Sigmoid colon (tissue), 7 donors: Measurements from ENCODE around the gene ARTN. TPM values are rescaled to one million over a fixed set of nuclear protein-coding genes. Genes with fewer than 3 reads are reported as not detected.

Source experiments
- DNase-seq: peaks from one replicate; pipeline ENCODE4 v3.0.0-alpha.2; 2019
- H3K27ac ChIP-seq, 4 donors: fragments of 200-600 bp; sonication (generic); one replicate each; pipeline ENCODE4 v1.5.1; 2016 to 2019; ENCODE audit warnings: mild to moderate bottlenecking in 1 of 4
- H3K27me3 ChIP-seq, 3 donors: fragments of 200-600 bp; sonication (generic); one replicate each; pipeline ENCODE4 v1.5.1; 2019; ENCODE audit warnings: mild to moderate bottlenecking in 1 of 3
- H3K36me3 ChIP-seq, 4 donors: fragments of 200-600 bp; sonication (generic); one replicate each; pipeline ENCODE4 v1.5.1; 2016 to 2019
- H3K4me1 ChIP-seq, 4 donors: fragments of 200-600 bp; sonication (generic); one replicate each; pipeline ENCODE4 v1.5.1; 2017 to 2019
- H3K4me3 ChIP-seq, 4 donors: fragments of 200-600 bp; sonication (generic); one replicate each; pipeline ENCODE4 v1.5.1; 2017 to 2019; ENCODE audit warnings: mild to moderate bottlenecking in 2 of 4, moderate library complexity in 1 of 4
- H3K9me3 ChIP-seq, 4 donors: fragments of 200-600 bp in 3 of 4; sonication (generic) in 3 of 4; one replicate each; pipeline versions ENCODE4 v1.5.1 to v1.6.1; 2013 to 2019
- CTCF ChIP-seq, 4 experiments: fragments of 450-650 bp in 3 of 4; fragments of 200-600 bp in 1 of 4; IDR thresholded peaks; one replicate each; pipeline ENCODE4 v1.5.1; 2016 to 2019; ENCODE audit warnings: antibody characterized with exemption in 4 of 4, mild to moderate bottlenecking in 3 of 4, moderate library complexity in 2 of 4
- EP300 ChIP-seq, 4 donors: sonication (generic); formaldehyde crosslinking; IDR thresholded peaks; one replicate each; pipeline ENCODE4 v1.6.1; 2017; ENCODE audit warnings: antibody characterized with exemption in 4 of 4
- POLR2A ChIP-seq, 2 donors: fragments of 450-650 bp; IDR thresholded peaks; one replicate each; pipeline ENCODE4 v1.6.1; 2016; ENCODE audit warnings: antibody characterized with exemption in 2 of 2, mild to moderate bottlenecking in 2 of 2, moderate library complexity in 2 of 2
- POLR2AphosphoS5 ChIP-seq, 4 donors: sonication (generic); formaldehyde crosslinking; IDR thresholded peaks; one replicate each; pipeline ENCODE4 v1.6.1; 2017; ENCODE audit warnings: antibody characterized with exemption in 4 of 4
- WGBS, 2 donors: extraction: QIAGEN DNeasy Blood & Tissue Kit; methylation state at CpG; one replicate each; pipeline ENCODE4 v1.1.7; 2013; 5-methylcytosine and 5-hydroxymethylcytosine counted together
- intact Hi-C: fragments of 100-400 bp; cut with DNase I; formaldehyde crosslinking; loops from one replicate; pipeline ENCODE4 v1.15.1; 2023
- polyA plus RNA-seq, 3 donors: library from polyadenylated mRNA; stranded (reverse); fragments of 200-250 nt; gene quantifications; one replicate each; pipeline ENCODE4 v1.2.3, GENCODE V29; 2013
- total RNA-seq, 4 donors: library from RNA; depleted of rRNA; stranded (reverse); fragments of >200 nt; gene quantifications; one replicate each; pipeline ENCODE4 v1.1.0, GENCODE V29; 2016
- donor health status: healthy with polysubstance abuse.
- donor health status: Bipolar disorder and iron deficiency.
- donor health status: healthy.

ARTN gene
- total and polyA plus RNA-seq, 7 donors: 0.99 to 8.1 (median 2.4) TPM; not detected in 2

DNA sequence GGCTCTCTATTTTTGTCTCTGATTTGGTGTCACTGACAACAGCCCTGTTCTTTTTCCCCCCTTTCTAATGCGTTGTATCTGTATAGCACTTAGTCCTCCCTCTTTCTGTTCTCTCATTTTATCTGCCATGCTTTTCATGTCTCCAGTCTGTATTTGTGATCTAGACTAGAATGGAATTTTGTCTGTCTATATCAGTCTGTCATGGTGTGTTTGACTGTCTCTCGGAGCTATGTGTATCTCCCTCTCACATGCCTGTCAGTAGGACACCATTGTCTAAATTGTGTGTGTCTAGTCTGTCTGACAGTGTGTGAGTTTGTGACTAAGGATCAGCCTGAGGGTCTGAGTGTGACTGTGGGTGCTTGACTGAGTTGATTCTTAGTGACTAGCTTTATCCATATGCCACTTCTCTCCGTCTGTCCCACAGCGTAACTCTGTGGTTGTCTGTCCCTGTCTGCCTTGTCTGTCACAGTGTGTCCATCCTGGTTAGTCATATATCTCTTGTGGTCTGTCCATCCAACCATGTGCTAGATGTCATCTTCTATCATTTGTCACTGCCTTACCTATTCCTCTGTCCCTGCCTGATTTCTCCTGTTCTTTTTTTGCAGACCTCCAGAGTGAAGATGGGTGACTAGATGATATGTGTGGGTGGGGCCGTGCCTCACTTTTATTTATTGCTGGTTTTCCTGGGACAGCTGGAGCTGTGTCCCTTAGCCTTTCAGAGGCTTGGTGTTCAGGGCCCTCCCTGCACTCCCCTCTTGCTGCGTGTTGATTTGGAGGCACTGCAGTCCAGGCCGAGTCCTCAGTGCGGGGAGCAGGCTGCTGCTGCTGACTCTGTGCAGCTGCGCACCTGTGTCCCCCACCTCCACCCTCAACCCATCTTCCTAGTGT lies 44.0 kb downstream of the ARTN start:
- intact Hi-C loops: no loop called here
- DNase-seq: no peak
- H3K27ac ChIP-seq: no peak overlapping the region
- peaks cover 0 to 63% (median 52%) of the 10 kb centered on the region in 4 donors for H3K4me1 ChIP-seq
- no peaks in the 10 kb centered on the region for H3K27me3 ChIP-seq
- 90% methylated on average over 9 of the region's 9 CpGs for WGBS, 2 donors
- H3K36me3 ChIP-seq: peaks cover 0 to 24% (median 12%) of the 10 kb centered on the region in 4 donors
- TF ChIP-seq POLR2A (IDR thresholded peaks at IDR 0.05): no peak
- no peak for TF ChIP-seq EP300 (IDR thresholded peaks at IDR 0.05)
- no peak for TF ChIP-seq POLR2AphosphoS5 (IDR thresholded peaks at IDR 0.05)
- no peak for TF ChIP-seq CTCF (IDR thresholded peaks at IDR 0.05)
- no peaks in the 10 kb centered on the region for H3K9me3 ChIP-seq
- no peak overlapping the region for H3K4me3 ChIP-seq

- DNase-seq: no peak
- H3K27ac ChIP-seq: peak overlapping the region in 2 of 4 donors; percentile 58 to 63
- TF ChIP-seq EP300 (IDR thresholded peaks at IDR 0.05) (no peak), POLR2A (IDR thresholded peaks at IDR 0.05) (no peak), POLR2AphosphoS5 (IDR thresholded peaks at IDR 0.05) (no peak), CTCF (IDR thresholded peaks at IDR 0.05) (no peak)
- no peaks in the 10 kb centered on the region for H3K9me3 ChIP-seq
- intact Hi-C loops: no loop called here
- WGBS, 2 donors: 50 to 77% methylated on average over 5 of the region's 5 CpGs
- peak overlapping the region in 1 of 4 donors; percentile 91 for H3K4me3 ChIP-seq
- H3K36me3 ChIP-seq: peaks cover 0 to 23% (median 11%) of the 10 kb centered on the region in 4 donors
- H3K4me1 ChIP-seq: peaks cover 0 to 63% (median 52%) of the 10 kb centered on the region in 4 donors
- H3K27me3 ChIP-seq: no peaks in the 10 kb centered on the region
These were observed 44.6 kb downstream of the ARTN start for GRCh38 chr1:43978264-43978550.

- intact Hi-C loops: no loop called here
- peak within 1 kb of the TSS; percentile 73 to 92 (median 84) for H3K4me3 ChIP-seq
- H3K36me3 ChIP-seq: peaks cover 0 to 23% (median 11%) of the 10 kb centered on the region in 4 donors
- no peaks in the 10 kb centered on the region for H3K27me3 ChIP-seq
- 4 to 6% methylated on average over 54 of the region's 54 CpGs for WGBS, 2 donors
- no peak for TF ChIP-seq CTCF (IDR thresholded peaks at IDR 0.05)
- peak in 1 of 4 donors; percentile 28 for TF ChIP-seq POLR2AphosphoS5 (IDR thresholded peaks at IDR 0.05)
- no peak for TF ChIP-seq EP300 (IDR thresholded peaks at IDR 0.05)
- no peak for TF ChIP-seq POLR2A (IDR thresholded peaks at IDR 0.05)
- no peaks in the 10 kb centered on the region for H3K9me3 ChIP-seq
- no peak for DNase-seq
- peak within 1 kb of the TSS; percentile 57 to 77 (median 74) for H3K27ac ChIP-seq
- peaks cover 0 to 62% (median 52%) of the 10 kb centered on the region in 4 donors for H3K4me1 ChIP-seq
These were observed 45.1 kb downstream of the ARTN start, which contains the start of gene B4GALT2 for GRCh38 chr1:43978551-43979260. B4GALT2 (plus strand) TSS chr1:43979210; CDS start chr1:43981161, 1,951 bp downstream.

DNA sequence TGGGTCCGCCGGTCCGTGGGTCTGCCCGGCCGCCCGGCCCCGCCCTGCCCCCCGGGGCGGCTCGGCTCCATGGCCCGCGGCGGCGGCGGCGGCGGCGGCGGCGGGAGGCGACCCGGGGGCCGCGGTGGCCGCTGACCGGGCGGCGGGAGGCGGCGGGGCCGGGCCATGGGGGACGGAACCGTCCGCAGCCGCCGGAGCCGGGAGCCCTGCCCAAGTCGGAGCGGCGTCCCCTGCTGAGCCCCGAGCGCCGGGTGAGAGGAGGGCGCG lies 45.6 kb downstream of the ARTN start:
- no peaks in the 10 kb centered on the region for H3K27me3 ChIP-seq
- peak overlapping the region; percentile 73 to 92 (median 84) for H3K4me3 ChIP-seq
- no peak for DNase-seq
- intact Hi-C loops: no loop called here
- peaks cover 0 to 57% (median 50%) of the 10 kb centered on the region in 4 donors for H3K4me1 ChIP-seq
- H3K27ac ChIP-seq: peak overlapping the region; percentile 57 to 77 (median 74)
- H3K9me3 ChIP-seq: no peaks in the 10 kb centered on the region
- TF ChIP-seq POLR2A (IDR thresholded peaks at IDR 0.05) (no peak), POLR2AphosphoS5 (IDR thresholded peaks at IDR 0.05) (no peak), CTCF (IDR thresholded peaks at IDR 0.05) (no peak), EP300 (IDR thresholded peaks at IDR 0.05) (no peak)
- WGBS, 2 donors: 0% methylated on average over 45 of the region's 45 CpGs
- H3K36me3 ChIP-seq: peaks cover 0 to 23% (median 11%) of the 10 kb centered on the region in 4 donors
